Stimulated activated CD4-positive, alpha-beta T cell treated with anti-CD3 and anti-CD28 coated beads, Interleukin-1b, Interleukin-23, amount 100 ng/mL, for 4 hours (primary cell): ENCODE results near the gene TAF6.

ENCODE experiments used
- DNase-seq, 2 donors: peaks; one replicate each; pipeline ENCODE4 v3.0.0-alpha.2; 2020; ENCODE audit warnings: low read depth in 2 of 2

The TAF6 gene

DNA sequence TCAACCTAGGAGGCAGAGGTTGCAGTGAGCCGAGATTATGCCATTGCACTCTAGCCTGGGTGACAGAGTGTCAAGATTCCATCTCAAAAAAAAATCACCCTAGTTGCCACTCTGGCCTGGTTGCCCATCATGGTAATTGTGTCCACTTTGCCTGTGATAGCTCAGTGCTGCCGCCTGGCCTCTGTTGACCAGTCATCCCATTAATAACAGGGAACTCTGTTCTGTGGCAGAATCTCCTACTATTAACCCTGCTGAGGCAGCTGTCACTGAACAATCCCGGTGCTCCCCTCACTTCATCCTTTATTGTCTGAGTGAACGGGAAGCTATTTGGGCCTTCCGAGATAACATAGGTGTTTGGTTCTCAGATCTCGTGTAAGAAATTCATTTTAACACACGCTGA, 52.2 kb downstream of the TAF6 start:
- DNase-seq, result no peak

GRCh38 chr7:100065452-100066186, 53.5 kb downstream of the TAF6 start:
- no peak for DNase-seq

- DNase-seq, result no peak
These were observed 55.0 kb downstream of the TAF6 start for GRCh38 chr7:100064162-100064561.

- no peak for DNase-seq
These were observed 55.8 kb downstream of the TAF6 start for GRCh38 chr7:100063376-100063775.

GRCh38 chr7:100061518-100062193, 57.5 kb downstream of the TAF6 start:
- no peak for DNase-seq

GRCh38 chr7:100059251-100059739, 59.9 kb downstream of the TAF6 start:
- no peak for DNase-seq
